HEK293 (cell line): Measurements from ENCODE around the gene LMO2.

Experiments
- CTCF ChIA-PET: fragments of 350-600 bp; formaldehyde crosslinking; extraction: SDS; loops from one replicate; lab custom pipeline; 2021; ENCODE audit warnings: antibody characterized with exemption; lab: Yijun Ruan, JAX
- POLR2A ChIA-PET: fragments of 300-600 bp; formaldehyde crosslinking; extraction: SDS; loops from one replicate; lab custom pipeline; 2020; ENCODE audit warnings: antibody characterized with exemption, inconsistent platforms; lab: Yijun Ruan, JAX
- H3K27ac ChIP-seq: fragments of 200-500 bp; sonication (Bioruptor generic); 2 replicates; pipeline ENCODE4 v1.5.1; 2014; ENCODE audit warnings: low read depth, low read length, control low read depth, inconsistent platforms; ENCODE audit errors: extremely low read depth
- H3K36me3 ChIP-seq, 2 experiments: fragments of 200-500 bp in 1 of 2; sonication (Bioruptor generic) in 1 of 2; 1 replicate in 1 of 2; 2 replicates in 1 of 2; pipeline ENCODE4 v1.5.1; 2014 to 2017; ENCODE audit warnings: inconsistent platforms in 2 of 2, low read length in 2 of 2; ENCODE audit not compliant: control insufficient read depth in 2 of 2, insufficient read depth in 1 of 2
- H3K4me1 ChIP-seq: fragments of 200-500 bp; sonication (Bioruptor generic); 2 replicates; pipeline ENCODE4 v1.5.1; 2014; ENCODE audit warnings: mild to moderate bottlenecking, low read length, inconsistent platforms; ENCODE audit not compliant: control insufficient read depth, insufficient read depth
- H3K4me3 ChIP-seq: 2 replicates; pipeline ENCODE4 v1.5.1; 2011; ENCODE audit warnings: low read depth, mild to moderate bottlenecking, control low read depth, low read length, moderate library complexity
- H3K9me3 ChIP-seq: fragments of 200-500 bp; sonication (Bioruptor generic); 2 replicates; pipeline ENCODE4 v1.5.1; 2014; ENCODE audit warnings: low read depth, low read length, inconsistent platforms; ENCODE audit not compliant: control insufficient read depth, insufficient read depth
- BCL11A ChIP-seq: fragments of 450-650 bp; formaldehyde crosslinking; IDR thresholded peaks from 2 replicates; pipeline ENCODE4 v1.5.1; 2016; ENCODE audit warnings: low read depth, missing biosample characterization, missing genetic modification characterization
- KLF17 ChIP-seq: fragments of 450-650 bp; formaldehyde crosslinking; IDR thresholded peaks from 2 replicates; pipeline ENCODE4 v1.5.1; 2016; ENCODE audit warnings: missing biosample characterization, missing genetic modification characterization
- SP7 ChIP-seq: fragments of 450-650 bp; formaldehyde crosslinking; IDR thresholded peaks from 2 replicates; pipeline ENCODE4 v1.5.1; 2016; ENCODE audit warnings: missing biosample characterization, missing genetic modification characterization
- ZFP3 ChIP-seq: fragments of 450-650 bp; formaldehyde crosslinking; IDR thresholded peaks from 2 replicates; pipeline ENCODE4 v1.5.1; 2016; ENCODE audit warnings: low read depth, missing biosample characterization, missing genetic modification characterization
- ZNF114 ChIP-seq: fragments of 450-650 bp; formaldehyde crosslinking; IDR thresholded peaks from 2 replicates; pipeline ENCODE4 v1.5.0; 2017; ENCODE audit warnings: missing biosample characterization, missing genetic modification characterization
- ZNF202 ChIP-seq: fragments of 450-650 bp; formaldehyde crosslinking; IDR thresholded peaks from 2 replicates; pipeline ENCODE4 v1.5.1; 2016; ENCODE audit warnings: missing biosample characterization, missing genetic modification characterization, borderline replicate concordance
- ZNF211 ChIP-seq: fragments of 450-650 bp; formaldehyde crosslinking; IDR thresholded peaks from 2 replicates; pipeline ENCODE4 v1.5.1; 2016; ENCODE audit warnings: low read depth, missing biosample characterization, missing genetic modification characterization
- ZNF391 ChIP-seq: fragments of 450-650 bp; formaldehyde crosslinking; IDR thresholded peaks from 2 replicates; pipeline ENCODE4 v1.5.1; 2016; ENCODE audit warnings: low read depth, missing biosample characterization, missing genetic modification characterization, borderline replicate concordance
- ZNF404 ChIP-seq: fragments of 450-650 bp; formaldehyde crosslinking; IDR thresholded peaks from 2 replicates; pipeline ENCODE4 v1.5.1; 2017; ENCODE audit warnings: missing biosample characterization, missing genetic modification characterization
- ZNF48 ChIP-seq: fragments of 450-650 bp; formaldehyde crosslinking; IDR thresholded peaks from 2 replicates; pipeline ENCODE4 v1.5.1; 2016; ENCODE audit warnings: missing biosample characterization, missing genetic modification characterization
- ZNF596 ChIP-seq: fragments of 450-650 bp; IDR thresholded peaks from 2 replicates; pipeline ENCODE4 v1.5.0; 2018; ENCODE audit warnings: missing biosample characterization, mild to moderate bottlenecking, missing genetic modification characterization, moderate library complexity
- ZNF658 ChIP-seq: fragments of 450-650 bp; formaldehyde crosslinking; IDR thresholded peaks from 2 replicates; pipeline ENCODE4; 2016; ENCODE audit warnings: missing biosample characterization, missing genetic modification characterization
- ZNF768 ChIP-seq: fragments of 450-650 bp; formaldehyde crosslinking; IDR thresholded peaks from 2 replicates; pipeline ENCODE4 v1.5.1; 2018; ENCODE audit warnings: missing biosample characterization, mild to moderate bottlenecking, missing genetic modification characterization
- ZNF792 ChIP-seq: fragments of 450-650 bp; formaldehyde crosslinking; IDR thresholded peaks from 2 replicates; pipeline ENCODE4 v1.5.1; 2016; ENCODE audit warnings: missing biosample characterization, missing genetic modification characterization
- ZNF843 ChIP-seq: fragments of 450-650 bp; formaldehyde crosslinking; IDR thresholded peaks from 2 replicates; pipeline ENCODE4 v1.5.1; 2016; ENCODE audit warnings: missing biosample characterization, missing genetic modification characterization
- ZSCAN16 ChIP-seq: fragments of 450-650 bp; formaldehyde crosslinking; IDR thresholded peaks from 2 replicates; pipeline ENCODE4 v1.5.1; 2016; ENCODE audit warnings: missing biosample characterization, missing genetic modification characterization
- ZSCAN5A ChIP-seq: fragments of 450-650 bp; formaldehyde crosslinking; IDR thresholded peaks from 2 replicates; pipeline ENCODE4 v1.5.1; 2016; ENCODE audit warnings: missing biosample characterization, missing genetic modification characterization
- TF ChIP-seq, protein P1 (sequence below): fragments of 450-650 bp; formaldehyde crosslinking; IDR thresholded peaks from 2 replicates; pipeline ENCODE4 v1.5.0; 2017; ENCODE audit warnings: missing biosample characterization, missing genetic modification characterization, borderline replicate concordance
- TF ChIP-seq, protein P2 (sequence below): fragments of 450-650 bp; formaldehyde crosslinking; IDR thresholded peaks from 2 replicates; pipeline ENCODE4 v1.5.1; 2017; ENCODE audit warnings: missing biosample characterization, missing genetic modification characterization
- TF ChIP-seq, protein P3 (sequence below): fragments of 450-650 bp; formaldehyde crosslinking; IDR thresholded peaks from 2 replicates; pipeline ENCODE4 v1.5.1; 2017; ENCODE audit warnings: missing biosample characterization, missing genetic modification characterization

LMO2 gene

DNA sequence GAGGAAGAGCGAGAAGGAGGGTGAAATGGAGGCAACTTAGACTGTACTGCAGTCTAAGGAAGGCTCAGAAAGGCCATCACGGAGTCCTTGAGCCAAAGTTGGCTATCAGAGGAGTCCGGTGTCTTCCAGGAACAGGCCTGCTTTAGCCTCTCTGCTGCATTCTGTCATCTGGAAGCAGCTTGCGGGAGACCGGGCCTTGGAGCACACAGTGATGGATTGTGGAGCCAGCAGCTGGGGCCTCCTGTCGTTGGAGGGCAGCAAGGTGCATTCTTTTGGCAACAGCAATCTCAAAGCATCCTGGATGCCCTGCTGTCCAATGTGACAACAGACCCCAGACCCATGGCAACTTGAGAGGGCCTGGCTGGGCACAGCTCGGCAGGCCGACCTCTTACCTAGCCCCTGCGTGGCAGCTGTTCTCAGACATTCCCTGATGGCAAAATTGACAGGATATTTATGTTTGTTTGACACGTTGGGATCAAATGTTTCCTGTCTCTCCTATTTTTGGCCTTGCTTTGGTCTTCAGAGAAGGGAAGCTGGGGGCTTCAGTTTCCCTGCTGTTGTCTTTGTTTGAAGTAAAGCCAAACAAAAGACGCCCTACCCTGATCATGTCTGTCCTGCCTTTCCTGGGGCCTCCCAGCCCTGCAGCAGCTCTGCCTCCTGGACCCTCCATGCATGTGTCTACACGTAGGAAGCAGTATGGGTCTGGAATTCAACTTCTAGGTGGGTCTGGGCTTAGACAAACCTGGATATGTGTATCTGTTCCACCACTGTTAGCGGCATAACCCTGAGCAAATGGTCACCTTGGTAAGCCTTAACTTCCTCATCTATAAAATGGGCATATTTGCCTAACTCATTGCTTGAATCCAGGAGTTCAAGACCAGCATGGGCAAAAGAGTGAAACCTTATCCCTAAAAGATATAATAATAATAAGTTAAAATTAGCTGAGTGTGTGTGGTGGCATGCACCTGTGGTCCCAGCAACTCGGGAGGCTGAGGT lies 43.9 kb upstream of the LMO2 start (continued):
- TF ChIP-seq, protein P1, sequence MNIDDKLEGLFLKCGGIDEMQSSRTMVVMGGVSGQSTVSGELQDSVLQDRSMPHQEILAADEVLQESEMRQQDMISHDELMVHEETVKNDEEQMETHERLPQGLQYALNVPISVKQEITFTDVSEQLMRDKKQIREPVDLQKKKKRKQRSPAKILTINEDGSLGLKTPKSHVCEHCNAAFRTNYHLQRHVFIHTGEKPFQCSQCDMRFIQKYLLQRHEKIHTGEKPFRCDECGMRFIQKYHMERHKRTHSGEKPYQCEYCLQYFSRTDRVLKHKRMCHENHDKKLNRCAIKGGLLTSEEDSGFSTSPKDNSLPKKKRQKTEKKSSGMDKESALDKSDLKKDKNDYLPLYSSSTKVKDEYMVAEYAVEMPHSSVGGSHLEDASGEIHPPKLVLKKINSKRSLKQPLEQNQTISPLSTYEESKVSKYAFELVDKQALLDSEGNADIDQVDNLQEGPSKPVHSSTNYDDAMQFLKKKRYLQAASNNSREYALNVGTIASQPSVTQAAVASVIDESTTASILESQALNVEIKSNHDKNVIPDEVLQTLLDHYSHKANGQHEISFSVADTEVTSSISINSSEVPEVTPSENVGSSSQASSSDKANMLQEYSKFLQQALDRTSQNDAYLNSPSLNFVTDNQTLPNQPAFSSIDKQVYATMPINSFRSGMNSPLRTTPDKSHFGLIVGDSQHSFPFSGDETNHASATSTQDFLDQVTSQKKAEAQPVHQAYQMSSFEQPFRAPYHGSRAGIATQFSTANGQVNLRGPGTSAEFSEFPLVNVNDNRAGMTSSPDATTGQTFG (tag by site-specific recombination), result no peak

GRCh38 chr11:33935005-33935404 lies 43.1 kb upstream of the LMO2 start:
- CTCF ChIA-PET, result interaction anchor here (1.5 kb wide), 1 partner anchor 99 kb away, joined by 3 read pairs; no protein-coding TSS in a partner anchor
- H3K4me3 ChIP-seq, result no peak overlapping the region
- H3K9me3 ChIP-seq, result no peaks in the 10 kb centered on the region
- TF ChIP-seq ZFP3, result no peak
- no peak for TF ChIP-seq ZNF404
- no peak for TF ChIP-seq ZNF792
- no peak for TF ChIP-seq ZNF768 (tag by site-specific recombination)
- no peak for TF ChIP-seq ZNF391 (tag by site-specific recombination)
- TF ChIP-seq KLF17 (tag by site-specific recombination), result no peak
- no peak for TF ChIP-seq ZNF202 (tag by site-specific recombination)
- no peak for TF ChIP-seq ZNF658 (tag by site-specific recombination)
- TF ChIP-seq BCL11A (tag by site-specific recombination), result no peak
- TF ChIP-seq, protein P2, sequence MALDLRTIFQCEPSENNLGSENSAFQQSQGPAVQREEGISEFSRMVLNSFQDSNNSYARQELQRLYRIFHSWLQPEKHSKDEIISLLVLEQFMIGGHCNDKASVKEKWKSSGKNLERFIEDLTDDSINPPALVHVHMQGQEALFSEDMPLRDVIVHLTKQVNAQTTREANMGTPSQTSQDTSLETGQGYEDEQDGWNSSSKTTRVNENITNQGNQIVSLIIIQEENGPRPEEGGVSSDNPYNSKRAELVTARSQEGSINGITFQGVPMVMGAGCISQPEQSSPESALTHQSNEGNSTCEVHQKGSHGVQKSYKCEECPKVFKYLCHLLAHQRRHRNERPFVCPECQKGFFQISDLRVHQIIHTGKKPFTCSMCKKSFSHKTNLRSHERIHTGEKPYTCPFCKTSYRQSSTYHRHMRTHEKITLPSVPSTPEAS (tag by site-specific recombination), result no peak
- TF ChIP-seq ZSCAN16 (tag by site-specific recombination), result no peak
- no peak for TF ChIP-seq ZNF596 (tag by site-specific recombination)
- TF ChIP-seq, protein P3, sequence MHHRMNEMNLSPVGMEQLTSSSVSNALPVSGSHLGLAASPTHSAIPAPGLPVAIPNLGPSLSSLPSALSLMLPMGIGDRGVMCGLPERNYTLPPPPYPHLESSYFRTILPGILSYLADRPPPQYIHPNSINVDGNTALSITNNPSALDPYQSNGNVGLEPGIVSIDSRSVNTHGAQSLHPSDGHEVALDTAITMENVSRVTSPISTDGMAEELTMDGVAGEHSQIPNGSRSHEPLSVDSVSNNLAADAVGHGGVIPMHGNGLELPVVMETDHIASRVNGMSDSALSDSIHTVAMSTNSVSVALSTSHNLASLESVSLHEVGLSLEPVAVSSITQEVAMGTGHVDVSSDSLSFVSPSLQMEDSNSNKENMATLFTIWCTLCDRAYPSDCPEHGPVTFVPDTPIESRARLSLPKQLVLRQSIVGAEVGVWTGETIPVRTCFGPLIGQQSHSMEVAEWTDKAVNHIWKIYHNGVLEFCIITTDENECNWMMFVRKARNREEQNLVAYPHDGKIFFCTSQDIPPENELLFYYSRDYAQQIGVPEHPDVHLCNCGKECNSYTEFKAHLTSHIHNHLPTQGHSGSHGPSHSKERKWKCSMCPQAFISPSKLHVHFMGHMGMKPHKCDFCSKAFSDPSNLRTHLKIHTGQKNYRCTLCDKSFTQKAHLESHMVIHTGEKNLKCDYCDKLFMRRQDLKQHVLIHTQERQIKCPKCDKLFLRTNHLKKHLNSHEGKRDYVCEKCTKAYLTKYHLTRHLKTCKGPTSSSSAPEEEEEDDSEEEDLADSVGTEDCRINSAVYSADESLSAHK, result no peak
- no peak for TF ChIP-seq SP7 (tag by site-specific recombination)
- TF ChIP-seq ZNF114 (tag by site-specific recombination), result no peak
- TF ChIP-seq ZNF48 (tag by site-specific recombination), result no peak
- TF ChIP-seq ZSCAN5A (tag by site-specific recombination), result no peak
- no peak for TF ChIP-seq ZNF211 (tag by site-specific recombination)
- no peak for TF ChIP-seq ZNF843 (tag by site-specific recombination)
- TF ChIP-seq, all 188 proteins: peak for 0
- no peaks in the 10 kb centered on the region for H3K4me1 ChIP-seq
- no peaks in the 10 kb centered on the region for H3K36me3 ChIP-seq
- POLR2A ChIA-PET, result no interaction called here
- no peak overlapping the region for H3K27ac ChIP-seq
